Activated CD4-positive, alpha-beta T cell treated with anti-CD3 and anti-CD28 coated beads for 24 hours (primary cell): Measurements from ENCODE around the gene DUS2.
"Not testable (repeated sequence)": the region's sequence is repeated elsewhere in the genome, so short reads cannot be mapped to it uniquely, and the experiment has no call there.

Experiments used
- DNase-seq, 2 donors: peaks; one replicate each; pipeline ENCODE4 v3.0.0-alpha.2; 2020; ENCODE audit warnings: low read depth in 2 of 2

The DUS2 gene

DNA sequence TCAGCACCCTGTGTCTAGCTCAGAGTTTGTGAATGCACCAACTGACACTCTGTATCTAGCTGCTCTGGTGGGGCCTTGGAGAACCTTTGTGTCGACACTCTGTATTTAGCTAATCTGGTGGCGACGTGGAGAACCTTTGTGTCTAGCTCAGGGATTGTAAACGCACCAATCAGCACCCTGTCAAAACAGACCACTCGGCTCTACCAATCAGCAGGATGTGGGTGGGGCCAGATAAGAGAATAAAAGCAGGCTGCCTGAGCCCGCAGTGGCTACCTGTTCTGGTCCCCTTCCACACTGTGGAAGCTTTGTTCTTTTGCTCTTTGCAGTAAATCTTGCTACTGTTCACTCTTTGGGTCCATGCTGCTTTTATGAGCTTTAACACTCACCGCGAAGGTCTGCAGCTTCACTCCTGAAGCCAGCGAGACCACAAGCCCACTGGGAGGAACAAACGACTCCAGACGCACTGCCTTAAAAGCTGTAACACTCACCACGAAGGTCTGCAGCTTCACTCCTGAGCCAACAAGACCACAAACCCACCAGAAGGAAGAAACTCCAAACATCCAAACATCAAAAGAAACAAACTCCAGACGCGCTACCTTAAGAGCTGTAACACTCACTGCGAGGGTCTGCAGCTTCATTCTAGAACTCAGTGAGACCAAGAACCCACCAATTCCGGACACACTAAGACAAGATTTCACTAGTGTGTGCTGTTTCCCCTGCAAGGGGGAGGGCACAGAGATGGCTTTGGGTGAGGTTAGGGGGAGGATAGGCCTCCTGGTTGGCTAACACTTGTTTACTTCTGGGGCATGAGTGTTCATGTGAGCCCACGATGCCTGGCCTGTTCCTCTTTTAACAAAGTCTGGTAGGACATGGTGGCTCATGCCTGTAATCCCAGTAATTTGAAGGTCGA lies 24.1 kb upstream of the DUS2 start, which contains the start of gene DPEP2:
Gene DPEP2, minus strand, starts transcription at position 706 of the 910 bp plus-strand sequence. CDS start 6,272 bp downstream, outside the sequence.
- not testable (repeated sequence) for DNase-seq

DNA sequence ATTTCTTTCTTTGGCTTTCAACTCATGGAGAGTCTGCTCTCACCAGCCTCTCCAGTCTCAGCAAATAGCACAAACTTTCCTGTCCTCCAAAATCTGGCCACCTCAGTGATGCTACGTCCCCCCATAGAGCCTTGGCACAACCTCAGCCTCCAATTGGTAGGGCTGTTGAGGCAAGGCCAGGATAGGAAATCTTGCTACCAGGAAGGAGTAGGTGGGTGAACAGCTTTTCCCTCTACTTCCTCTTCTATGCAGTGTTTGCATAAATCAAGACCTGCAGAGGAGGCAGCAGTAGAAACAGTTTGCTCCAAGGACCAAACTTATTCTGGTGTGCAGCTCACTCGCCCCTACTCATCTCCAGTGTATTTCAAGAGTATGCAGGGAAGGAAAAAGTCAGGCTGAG lies 23.1 kb upstream of the DUS2 start:
- no peak for DNase-seq

DNA sequence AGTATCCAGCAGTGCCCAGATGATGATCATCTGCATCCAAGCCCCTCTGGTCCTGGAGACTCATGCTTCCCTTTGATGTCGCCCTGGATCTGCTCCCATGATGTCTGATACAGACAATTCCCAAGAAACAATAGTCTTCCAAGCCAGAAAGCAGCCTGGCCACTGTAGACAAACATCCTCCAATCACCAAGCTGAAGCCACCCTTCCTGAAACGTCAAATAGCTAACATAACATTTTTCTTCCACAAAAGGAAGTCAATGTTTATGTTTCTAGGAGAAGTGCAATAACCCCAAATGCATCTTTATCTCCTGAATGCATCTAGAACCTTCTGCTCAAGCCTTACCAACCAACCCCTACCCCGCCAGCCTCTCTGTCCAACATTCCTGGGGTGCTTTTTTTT lies 22.6 kb upstream of the DUS2 start:
- DNase-seq = no peak

DNA sequence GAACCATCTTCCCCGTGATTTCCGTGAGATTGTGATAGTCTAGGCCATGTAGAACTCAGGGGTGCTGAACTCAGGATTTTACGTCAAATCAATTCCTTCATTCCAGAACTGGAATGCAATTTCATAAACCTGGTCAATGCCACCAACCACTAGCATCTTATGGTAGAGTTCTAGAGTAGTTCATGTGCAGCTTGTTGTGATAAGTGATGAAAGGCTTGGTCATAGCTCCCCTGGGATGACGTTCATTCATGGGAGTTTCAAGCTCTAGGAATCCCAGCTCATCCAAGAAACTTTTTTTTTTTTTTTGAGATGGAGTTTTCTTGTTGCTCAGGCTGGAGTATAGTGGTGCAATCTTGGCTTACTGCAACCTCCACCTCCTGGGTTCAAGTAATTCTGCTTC lies 20.1 kb upstream of the DUS2 start:
- no peak for DNase-seq

DNA sequence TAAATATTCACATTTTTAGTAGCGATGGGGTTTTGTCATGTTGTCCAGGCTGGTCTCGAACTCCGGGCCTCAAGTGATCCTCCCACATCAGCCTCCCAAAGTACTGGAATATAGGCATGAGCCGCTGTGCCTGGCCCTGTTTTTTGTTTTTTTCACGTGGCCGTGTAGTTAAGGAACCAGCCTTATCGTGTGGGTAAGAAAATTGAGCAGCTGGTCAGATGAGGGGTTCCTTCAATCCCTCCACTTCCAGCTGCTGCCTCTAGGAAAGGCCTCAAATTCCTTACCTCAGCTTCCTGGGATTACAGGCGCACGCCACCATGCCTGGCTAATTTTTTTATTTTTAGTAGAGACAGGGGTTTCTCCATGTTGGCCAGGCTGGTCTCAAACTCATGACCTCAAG lies 17.9 kb upstream of the DUS2 start:
- DNase-seq = no peak

DNA sequence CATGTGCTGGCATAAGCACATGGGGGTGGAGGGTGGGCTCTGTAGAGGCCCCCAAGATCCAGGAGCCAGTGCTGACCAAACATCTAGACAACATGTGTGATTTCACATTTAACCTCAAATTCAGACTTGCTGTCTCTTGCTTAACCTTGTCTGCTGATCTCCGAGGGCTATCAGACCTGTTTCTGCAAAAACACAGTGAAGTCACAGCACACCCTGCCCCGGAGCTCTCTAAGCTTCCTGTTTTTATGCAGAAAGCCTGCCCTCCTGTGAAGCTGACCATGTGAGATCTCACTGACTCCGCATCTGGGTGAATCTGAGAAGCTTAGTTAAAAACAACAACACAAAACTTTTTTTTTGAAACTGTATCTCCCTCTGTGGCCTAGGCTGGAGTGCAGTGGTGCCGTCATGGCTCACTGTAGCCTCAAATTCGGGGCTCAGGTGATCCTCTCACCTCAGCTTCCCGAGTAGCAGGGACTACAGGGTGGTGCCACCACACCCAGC lies 17.2 kb upstream of the DUS2 start:
- no peak for DNase-seq

DNA sequence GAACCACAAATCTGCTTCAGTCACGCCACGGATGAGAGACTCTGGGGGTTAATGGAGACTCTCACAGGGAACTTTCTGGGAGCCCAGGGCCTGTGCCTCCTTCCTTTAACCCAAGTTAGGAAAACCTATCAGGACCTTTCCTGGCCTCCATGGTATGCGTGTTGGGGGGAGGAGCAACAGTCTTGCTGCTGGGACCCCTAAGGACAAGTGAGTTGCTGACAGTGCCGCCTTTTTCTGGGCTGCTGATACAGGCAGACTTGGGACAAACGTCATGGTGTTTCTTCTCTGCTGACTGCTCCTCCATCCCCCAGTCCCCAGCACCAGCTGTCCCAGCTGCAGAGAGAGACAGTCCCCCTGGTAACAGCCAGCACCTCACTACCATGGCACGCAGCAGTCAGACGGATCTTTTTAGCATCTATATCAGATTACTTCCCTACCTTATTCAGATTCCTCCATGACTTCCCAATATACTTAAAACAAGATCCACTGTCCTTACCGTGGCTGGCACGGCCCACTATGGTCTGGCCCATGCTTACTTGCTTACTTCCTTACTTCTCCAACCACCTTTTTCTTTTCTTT lies 13.8 kb upstream of the DUS2 start:
- no peak for DNase-seq

DNA sequence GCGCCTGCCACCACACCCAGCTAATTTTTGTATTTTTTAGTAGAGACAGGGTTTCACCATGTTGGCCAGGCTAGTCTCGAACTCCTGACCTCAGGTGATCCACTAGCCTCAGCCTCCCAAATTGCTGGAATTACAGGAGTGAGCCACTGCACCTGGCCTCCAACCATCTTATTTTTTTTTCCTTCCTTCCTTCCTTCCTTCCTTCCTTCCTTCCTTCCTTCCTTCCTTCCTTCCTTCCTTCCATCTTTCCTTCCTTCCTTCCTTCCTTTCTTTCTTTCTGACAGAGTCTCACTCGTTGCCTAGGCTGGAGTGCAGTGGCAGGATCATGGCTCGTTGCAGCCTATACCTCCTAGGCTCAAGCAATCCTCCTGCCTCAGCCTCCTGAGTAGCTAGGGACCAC lies 13.2 kb upstream of the DUS2 start:
- not testable (repeated sequence) for DNase-seq

DNA sequence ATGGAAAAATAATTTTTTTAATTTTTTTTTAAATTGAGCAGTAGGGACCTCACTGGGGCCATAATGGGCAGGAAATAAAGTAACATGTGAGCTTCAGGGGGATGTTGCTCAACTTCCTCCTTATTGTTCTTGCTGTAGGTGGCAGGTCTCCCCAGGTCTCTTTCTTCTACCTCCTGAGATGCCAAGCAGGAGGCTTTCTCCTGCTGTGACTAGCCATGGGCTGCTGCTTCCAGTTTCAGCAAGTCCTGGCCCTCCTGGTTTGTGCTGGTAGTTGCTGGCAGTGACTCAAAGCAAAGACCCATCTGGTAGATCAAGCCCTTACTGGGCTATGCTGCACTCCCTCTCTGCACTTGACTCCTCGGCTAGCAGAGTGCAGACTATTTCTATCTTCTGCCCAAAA lies 9.6 kb upstream of the DUS2 start:
- DNase-seq = no peak

DNA sequence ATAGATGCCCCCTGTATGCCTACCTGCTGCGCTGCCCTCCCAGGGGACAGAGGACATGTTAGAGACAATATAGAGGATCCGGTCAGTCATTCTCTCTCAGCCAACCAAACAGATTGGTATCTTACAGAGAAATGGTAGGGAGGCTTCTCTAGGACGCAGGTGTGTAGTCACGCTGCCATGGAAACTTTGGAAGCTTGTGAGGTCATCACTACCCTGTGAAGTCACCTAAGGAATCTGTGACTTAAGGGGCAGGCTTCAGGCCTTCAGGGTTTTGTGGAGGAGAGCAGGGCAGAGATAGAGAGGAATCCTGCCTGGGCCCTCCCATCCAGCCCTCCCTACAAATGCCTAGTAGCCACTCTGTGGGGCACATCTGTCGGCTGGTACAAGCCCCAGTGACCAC lies 7.4 kb upstream of the DUS2 start, which contains the start of gene DPEP2NB:
Gene DPEP2NB, minus strand, starts transcription at position 231 of the 400 bp plus-strand sequence. Its CDS starts 141 bp downstream, at position 90.
- no peak for DNase-seq

DNA sequence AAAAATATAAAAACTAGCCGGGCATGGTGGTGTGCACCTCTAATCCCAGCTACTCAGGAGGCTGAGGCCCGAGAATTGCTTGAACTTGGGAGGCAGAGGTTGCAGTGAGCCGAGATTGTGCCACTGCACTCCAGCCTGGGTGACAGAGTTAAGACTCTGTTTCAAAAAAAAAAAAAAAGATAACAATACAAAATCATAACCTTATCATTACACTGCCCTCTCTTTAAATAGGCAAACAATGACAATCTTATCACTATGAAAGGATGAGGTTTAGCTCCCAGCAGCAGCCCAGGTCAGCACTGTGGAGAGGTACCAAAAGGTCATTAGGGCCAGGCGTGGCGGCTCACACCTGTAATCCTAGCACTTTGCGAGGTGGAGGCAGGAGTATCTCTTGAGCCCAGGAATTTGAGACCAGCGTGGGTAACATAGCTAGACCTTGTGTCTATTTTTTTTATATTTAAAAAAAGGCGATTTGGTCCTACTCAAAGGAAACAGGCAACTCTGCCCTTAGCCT lies 3.9 kb upstream of the DUS2 start:
- DNase-seq = no peak

DNA sequence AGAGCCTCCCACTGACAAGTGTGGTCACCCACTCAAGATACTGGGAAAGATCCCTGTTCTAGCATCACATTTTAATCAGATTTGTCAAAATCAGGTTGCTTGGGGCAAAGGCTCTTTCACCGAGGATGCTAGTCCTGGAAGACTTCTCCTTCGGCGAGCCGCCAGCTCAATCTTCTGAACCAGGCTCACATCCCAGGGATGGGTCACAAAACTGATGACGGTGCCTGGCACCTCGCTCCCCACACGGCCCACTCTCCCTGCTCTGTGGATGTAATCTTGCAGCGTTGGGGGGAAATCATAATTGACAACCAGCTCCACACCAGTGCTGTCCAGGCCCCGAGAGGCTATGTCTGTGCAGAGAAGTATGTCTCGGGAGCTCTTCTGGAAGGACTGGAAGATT lies 1.6 kb upstream of the DUS2 start:
- no peak for DNase-seq

DNA sequence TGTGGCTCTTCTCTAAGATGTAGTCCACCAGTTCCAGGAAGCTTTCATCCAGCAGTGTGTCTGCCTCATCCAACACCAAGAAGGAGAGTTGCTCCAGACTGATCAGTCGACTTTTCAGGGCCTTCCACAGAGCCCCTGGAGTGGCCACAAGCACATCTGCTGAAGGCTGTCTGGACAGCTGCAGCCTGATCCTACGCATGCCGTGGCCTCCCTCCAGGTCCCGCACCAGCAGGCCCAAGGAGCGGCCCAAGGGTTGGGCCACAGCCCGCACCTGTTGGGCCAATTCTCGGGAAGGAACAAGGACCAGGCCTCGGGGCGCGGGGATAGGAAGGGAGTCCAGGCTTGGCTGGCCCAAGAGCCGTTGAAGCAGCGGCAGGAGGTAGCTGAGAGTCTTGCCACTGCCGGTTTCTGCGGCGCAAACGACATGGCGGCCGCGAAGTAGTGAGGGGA lies 781 bp upstream of the DUS2 start:
- DNase-seq = no peak

DNA sequence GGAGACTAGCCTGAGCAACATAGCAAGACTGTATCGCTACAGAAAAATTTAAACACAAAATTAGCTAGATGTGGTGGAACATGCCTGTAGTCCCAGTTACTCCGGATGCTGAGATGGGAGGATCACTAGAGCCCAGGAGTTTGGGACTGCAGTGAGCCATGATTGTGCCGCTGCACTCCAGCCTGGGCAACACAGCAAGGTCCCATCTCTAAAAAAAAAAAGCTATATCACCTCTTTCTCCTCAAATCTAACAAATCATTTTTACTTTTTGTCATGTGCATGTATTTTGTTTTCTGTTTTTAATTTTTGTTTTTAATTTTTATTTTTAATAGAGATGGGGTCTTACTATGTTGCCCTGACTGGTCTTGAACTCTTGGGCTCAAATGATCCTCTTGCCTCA lies 5.9 kb downstream of the DUS2 start:
- DNase-seq = no peak

DNA sequence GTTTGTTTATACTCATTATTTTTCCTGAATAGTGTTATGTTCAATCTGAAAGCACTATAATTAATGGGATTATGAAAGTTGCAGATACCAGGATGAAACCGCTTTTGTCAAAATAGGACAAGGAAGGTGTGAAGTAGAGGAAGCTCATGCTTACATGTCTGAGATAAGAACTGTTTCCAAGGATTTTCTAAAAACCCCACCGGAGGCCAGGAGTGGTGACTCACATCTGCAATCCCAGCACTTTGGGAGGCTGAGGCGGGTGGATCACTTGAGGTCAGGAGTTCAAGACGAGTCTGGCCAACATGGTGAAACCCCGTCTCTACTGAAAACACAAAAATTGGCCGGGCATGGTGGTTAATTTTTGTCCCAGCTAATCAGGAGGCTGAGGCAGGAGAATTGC lies 7.0 kb downstream of the DUS2 start:
- DNase-seq = not testable (repeated sequence)

DNA sequence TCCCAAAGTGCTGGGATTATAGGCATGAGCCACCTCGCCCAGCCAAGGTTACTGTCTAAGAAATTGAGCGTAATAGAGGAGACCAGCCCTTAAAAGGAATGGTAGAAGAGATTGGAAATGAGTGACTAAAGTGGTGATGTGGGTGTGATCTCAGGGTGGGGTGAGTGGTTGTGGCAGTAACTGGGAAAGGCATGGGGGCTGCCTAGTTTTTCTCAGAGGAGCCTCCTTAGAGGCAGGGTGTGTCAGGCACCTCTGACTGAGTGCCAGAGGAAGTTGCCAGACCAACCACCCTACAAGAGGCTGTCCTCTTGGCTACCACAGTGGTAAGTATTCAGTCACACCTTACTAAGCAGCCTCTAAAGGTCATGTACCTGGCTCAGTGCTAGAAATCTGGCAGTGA lies 8.9 kb downstream of the DUS2 start:
- no peak for DNase-seq

DNA sequence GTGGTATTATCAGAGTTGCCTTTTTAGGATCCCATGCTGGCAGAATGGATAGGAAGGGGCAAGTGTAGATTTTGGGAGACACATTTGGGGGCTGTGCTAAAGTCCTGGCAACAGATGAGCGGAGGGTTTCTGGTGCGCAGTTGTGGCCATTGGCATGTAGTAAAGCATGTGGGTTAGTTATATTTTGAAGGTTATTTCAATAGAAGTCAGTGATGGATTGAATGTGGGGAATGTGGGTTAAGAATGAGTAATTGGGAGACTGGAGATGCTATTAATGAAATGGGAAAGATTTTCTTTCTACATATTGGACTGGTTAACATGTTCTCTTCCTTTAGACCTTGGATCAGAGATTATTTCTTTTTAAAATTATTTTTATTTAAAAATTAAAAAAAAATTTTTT lies 10.0 kb downstream of the DUS2 start:
- no peak for DNase-seq

DNA sequence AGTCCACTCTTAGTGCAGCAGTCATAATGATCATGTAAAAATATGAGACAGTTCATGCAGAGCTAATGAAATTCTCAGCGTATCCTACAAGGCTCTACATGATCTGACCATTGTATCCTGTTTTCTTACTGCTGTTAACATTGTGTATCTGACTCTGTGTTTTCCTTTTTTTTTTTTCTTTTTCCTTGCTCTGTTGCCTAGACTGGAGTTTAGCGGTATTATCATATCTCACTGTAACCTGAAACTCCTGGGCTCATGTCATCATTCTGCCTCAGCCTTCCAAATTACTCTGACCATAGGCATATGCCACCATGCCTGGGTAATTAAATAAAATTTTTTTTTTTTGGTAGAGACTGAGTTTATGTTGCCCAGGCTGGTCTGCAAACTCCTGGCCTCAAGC lies 12.1 kb downstream of the DUS2 start:
- DNase-seq = no peak

DNA sequence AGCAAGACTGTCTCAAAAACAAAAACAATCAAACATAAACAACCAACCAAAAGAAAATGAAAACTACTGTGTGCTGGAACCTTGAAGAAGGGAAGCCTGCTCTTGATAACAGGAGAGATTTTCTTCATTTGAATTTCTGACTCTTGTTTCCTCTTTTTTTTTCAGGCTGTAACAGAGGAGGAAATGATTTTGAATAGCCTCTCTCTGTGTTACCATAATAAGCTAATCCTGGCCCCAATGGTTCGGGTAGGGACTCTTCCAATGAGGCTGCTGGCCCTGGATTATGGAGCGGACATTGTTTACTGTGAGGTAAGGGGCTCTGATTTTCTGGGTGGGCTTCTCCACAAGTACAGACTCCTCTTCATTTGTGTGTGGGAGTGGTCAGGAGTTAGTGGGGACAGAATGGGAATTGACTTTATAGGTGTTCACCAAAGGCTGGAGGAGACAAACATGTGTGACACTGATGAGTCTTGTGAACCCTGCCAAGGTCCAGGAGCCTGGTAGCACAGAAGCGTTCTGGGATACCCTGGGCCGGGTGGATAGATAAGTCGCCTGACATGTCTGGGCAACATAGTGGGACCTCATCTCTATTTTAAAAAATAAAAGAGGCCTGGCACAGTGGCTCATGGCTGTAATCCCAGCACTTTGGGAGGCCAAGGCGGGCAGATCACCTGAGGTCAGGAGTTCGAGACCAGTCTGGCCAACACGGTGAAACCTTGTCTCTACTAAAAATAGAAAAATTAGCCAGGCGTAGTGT lies 14.9 kb downstream of the DUS2 start:
- DNase-seq = no peak

DNA sequence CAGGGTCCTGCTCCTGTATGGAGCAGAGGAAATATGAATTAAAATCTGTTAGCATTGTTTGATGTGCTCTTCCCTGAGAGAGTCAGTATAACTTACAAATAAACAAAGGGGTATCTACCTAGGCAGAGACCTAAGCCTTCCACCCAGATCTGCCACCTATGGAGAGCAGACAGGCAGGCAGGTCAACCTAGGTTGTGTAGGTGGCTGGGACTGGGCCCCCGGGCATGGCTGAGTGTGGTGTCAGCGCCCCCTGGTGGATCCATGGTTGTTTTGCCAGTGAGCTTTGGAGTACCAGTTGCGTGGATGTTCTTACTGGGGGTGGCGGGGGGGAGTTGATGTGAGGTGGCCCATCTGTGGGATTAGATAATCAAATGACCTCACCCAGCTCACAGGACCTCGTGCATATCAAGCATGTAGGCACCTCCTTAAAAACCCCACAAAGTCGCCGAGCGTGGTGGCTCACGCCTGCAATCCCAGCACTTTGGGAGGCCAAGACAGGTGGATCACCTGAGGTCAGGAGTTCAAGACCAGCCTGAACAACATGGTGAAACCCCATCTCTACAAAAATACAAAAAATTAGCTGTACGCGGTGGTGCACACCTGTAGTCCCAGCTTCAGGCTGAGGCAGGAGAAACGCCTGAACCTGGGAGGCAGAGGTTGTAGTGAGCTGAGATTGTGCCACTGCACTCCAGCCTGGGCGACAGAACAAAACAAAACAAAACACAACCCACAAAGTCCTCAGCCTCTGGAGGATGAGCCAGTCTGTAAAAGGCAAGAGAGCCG lies 17.6 kb downstream of the DUS2 start:
- DNase-seq = peak; percentile 84 to 91

DNA sequence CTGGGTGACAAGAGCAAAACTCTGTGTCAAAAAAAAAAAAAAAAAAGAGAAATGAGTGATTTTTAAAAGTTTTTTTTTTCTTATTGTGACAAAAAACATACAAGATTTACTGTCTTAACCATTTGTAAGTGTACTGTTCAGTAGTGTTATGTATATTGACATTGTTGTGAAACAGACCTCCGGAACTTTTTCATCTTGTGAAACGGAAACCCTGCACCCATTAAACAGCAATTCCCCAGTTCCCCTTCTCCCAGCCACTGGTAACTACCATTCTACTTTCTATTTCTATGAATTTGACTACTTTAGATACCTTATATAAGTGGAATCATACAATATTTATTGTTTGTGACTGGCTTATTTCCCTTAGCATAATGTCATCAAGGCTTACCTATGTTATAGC lies 18.7 kb downstream of the DUS2 start:
- no peak for DNase-seq
